ENCODE measurements around the gene SNW1.
"Not testable (repeated sequence)": the region's sequence is repeated elsewhere in the genome, so short reads cannot be mapped to it uniquely, and the experiment has no call there.

SNW1 gene

GRCh38 chr14:77760381-77761204 lies at the start of gene SNW1:
Gene SNW1 (minus strand): TSS chr14:77761156. CDS start chr14:77761127, 29 bp downstream.
- DNase-seq: peak; percentile 89

GRCh38 chr14:77809011-77809410 lies 48.1 kb upstream of the SNW1 start:
- no peak for DNase-seq

GRCh38 chr14:77808250-77808649 lies 47.3 kb upstream of the SNW1 start:
- no peak for DNase-seq

- DNase-seq: no peak
Measured at GRCh38 chr14:77805706-77806105, 44.8 kb upstream of the SNW1 start.

GRCh38 chr14:77804592-77804991 lies 43.6 kb upstream of the SNW1 start:
- no peak for DNase-seq

DNA sequence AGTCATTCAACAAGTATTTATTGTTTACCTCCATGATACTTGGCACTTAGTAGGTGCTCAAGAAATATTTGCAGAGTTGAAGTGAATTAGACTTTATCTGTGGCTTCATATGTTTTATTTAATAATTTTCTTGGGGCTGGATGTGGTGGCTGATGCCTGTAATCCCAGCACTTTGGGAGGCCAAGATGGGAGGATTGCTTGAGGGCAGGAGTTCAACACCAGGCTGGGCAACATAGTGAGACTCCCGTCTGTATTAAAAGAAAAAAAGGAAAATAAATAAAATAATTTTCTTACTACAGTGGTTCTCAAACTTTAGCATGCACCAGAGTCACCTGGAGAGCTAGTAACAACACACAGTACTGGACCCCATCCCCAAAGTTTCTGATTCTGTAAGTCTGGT lies 39.9 kb upstream of the SNW1 start:
- DNase-seq: no peak

DNA sequence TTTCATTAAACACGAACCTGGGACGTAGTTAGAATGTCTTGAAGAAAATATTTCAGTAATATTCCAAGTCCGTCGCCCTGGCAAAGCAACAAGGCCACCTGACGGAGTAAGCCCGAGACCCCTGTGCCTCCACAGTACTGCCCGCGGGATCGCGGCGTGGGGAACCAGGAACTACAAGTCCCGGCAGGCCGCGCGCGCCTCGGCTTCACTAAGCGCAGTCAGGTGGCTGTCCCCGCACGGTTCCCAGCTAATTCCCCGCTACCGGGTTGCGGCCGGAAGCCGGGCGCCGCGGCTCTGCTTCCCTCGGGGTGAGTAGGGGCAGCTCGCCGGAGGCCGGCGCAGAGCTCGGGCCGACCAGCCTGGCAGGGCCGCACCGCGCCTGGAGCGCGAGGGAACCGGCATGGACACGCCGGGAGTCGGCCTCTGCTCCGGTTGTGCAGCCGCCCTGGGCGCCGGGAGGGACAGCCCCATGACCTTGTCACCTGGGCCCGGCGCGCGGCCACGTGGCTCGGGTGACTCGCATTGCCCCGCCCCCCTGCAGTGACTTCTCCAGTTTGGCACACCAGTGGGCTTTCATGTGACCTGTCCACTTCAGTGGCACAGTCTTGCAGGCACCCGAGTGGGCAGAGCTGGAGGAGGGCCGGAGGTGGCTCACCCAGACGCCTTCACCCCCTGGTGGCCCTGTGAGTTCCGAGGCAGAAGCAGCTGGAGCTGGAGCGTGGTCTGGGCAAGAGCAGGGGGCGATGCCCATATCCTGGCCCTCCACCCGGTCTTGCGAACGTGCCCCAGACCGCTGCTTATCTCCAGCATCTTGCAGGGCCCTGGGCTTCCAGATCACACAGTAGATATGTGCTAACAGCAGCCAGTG lies 39.1 kb upstream of the SNW1 start, which contains the start of gene ADCK1:
Gene ADCK1, plus strand, starts transcription at position 247 of the 868 bp plus-strand sequence. CDS start 18,870 bp downstream, outside the sequence.
- DNase-seq: peak; percentile 30

- not testable (repeated sequence) for DNase-seq
Measured at GRCh38 chr14:77799456-77799855, 38.5 kb upstream of the SNW1 start.

DNA sequence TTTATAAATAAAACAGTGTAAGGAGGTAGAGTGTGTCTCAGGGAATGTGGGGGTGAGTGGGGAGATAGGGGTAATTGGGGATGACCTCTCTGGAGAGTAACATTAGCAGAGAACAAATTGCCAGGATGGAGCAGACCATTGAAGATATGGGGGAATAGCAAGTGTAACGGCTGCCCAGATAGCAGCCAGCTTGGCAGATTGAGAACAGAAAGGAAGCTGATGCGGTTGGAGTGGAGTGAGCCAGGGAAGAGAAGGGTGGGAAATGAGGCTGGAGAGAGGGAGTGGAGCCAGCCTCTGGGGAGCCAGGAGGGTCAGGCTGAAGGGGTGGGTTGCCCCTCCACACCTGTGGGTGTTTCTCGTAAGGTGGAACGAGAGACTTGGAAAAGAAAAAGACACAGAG lies 33.4 kb upstream of the SNW1 start:
- DNase-seq: no peak

- not testable (repeated sequence) for DNase-seq
Measured at GRCh38 chr14:77793255-77793654, 32.3 kb upstream of the SNW1 start.

DNA sequence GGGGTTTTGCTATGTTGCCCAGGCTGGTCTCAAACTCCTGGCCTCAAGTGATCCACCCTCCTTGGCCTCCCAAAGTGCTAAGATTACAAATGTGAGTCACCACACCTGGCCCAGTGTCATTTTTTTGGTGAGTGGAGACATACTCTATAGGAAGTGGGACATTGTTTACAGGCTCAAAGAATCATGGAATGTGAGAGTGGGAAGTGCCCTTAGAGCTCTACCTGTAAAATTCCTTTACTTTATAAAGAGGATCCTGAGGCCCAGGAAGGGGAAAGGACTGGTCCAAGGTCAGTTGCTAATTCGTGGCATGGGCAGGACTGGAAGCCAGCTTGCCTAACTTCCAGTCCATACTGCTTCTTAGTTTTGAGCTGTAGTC lies 30.3 kb upstream of the SNW1 start:
- DNase-seq: no peak

- DNase-seq: no peak
Measured at GRCh38 chr14:77790566-77791224, 29.7 kb upstream of the SNW1 start.

GRCh38 chr14:77786148-77786547 lies 25.2 kb upstream of the SNW1 start:
- DNase-seq: no peak

DNA sequence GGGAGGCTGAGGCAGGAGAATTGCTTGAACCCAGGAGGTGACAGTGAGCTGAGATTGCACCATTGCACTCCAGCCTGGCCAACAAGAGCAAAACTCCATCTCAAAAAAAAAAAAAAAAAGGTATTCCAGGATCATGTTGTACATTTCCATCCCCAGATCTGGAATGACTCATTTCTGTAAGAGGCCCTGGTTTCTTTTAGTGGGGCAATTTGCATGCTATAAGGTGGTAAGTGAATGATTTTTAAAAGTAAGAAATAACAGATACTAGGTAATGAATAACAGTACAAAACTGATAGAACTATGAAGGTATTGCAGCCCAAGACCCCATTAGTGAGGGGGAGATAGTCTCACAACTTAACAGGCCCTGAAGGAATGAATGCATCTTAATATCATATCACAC lies 21.2 kb upstream of the SNW1 start:
- no peak for DNase-seq

GRCh38 chr14:77773966-77774365 lies 13.0 kb upstream of the SNW1 start:
- DNase-seq: not testable (repeated sequence)

GRCh38 chr14:77768442-77769069 lies 7.6 kb upstream of the SNW1 start:
- not testable (repeated sequence) for DNase-seq

GRCh38 chr14:77763978-77764377 lies 3.0 kb upstream of the SNW1 start:
- DNase-seq: no peak

DNA sequence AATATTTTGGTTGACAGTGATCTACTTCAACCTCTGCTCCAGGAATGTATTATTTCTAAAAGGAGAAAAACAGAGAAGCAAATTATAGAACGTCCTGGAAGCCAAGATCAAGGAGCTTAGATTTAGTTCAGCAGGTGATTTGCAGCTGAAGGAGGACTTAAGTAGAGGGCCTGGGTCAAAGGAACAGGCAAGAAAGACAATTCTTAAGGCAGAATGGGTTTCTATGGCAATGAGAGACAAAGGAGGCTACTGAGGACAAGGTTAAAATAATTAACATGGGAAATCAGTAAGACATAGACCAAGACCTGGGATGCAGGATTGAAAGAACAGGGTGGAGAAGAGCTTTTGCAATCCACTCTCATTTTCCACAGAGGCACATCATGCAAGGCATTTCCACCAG lies 2.4 kb upstream of the SNW1 start:
- no peak for DNase-seq

- no peak for DNase-seq
Measured at GRCh38 chr14:77761205-77761931, 412 bp upstream of the SNW1 start.

DNA sequence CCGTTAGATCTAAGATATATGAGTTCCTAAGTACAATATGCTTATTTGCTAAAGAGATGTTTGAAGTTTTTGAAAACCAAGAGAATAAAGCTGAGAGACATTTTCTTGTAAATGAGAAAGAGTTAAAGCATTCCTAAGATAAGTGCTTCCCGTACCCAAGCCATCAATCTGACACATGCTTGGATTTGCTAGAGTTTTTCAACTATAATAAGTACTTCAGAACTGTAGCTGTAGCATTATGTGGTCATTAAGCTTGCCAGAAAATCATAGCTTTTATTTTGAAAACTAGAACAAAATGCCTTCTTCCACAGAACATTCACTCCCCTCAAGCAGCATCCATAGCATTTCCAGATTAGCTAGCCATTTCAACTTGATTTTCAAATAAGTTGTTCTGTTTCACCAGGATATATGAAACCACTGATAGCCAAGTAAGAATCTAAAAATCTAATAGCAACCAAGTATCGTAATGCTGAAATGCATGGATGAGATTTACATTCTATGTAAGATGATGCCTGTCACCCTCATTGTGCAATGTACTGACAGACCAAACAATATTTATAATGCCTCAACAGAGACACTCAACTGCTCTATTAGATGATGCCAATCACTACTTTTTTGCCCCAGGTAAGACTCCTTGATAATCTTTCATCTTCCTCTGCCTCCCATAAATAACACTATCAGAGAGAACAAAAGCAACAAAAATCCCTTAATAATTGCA lies 8.0 kb downstream of the SNW1 start:
- no peak for DNase-seq

DNA sequence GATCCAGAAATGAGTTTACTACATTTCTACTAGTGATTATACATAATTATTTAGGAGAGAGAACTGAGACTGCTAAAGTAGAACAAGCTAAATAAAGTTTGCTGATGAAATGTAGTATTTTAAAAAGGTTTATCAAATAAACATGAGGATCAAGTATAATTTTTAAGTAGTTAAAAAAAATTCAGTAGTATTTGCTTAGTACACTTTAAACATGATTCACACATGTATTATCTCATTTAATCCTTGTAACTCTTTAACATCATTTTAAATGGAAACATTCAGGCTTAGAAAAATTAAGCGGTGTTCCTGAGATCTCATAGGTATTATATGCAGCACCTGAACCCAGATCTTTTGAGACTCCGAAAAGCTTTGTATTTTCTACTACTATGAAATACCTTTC lies 8.7 kb downstream of the SNW1 start:
- no peak for DNase-seq
